Ovary (tissue), 1 donor: ENCODE measurements around the gene REEP3.

ENCODE experiments used
- EP300 ChIP-seq: sonication (generic); formaldehyde crosslinking; IDR thresholded peaks from one replicate; pipeline ENCODE4 v1.6.1; 2017; ENCODE audit warnings: antibody characterized with exemption
- POLR2A ChIP-seq: fragments of 450-650 bp; IDR thresholded peaks from one replicate; pipeline ENCODE4 v1.6.1; 2017; ENCODE audit warnings: antibody characterized with exemption, mild to moderate bottlenecking, moderate library complexity

GRCh38 chr10:63574011-63574410 lies 52.8 kb downstream of the REEP3 start:
- TF ChIP-seq EP300 (no peak), POLR2A (no peak)
